ENCODE data around the gene PHF10.

GRCh38 chr6:169714595-169714994 is 9.7 kb downstream of the PHF10 start:
- TF ChIP-seq CTCF (IDR thresholded peaks at IDR 0.05) (no peak), POLR2A (IDR thresholded peaks at IDR 0.05) (no peak)
